ENCODE measurements around the gene HNRNPH2. TPM values are rescaled to one million over a fixed set of nuclear protein-coding genes. Genes with fewer than 3 reads are reported as not detected.
A peak's percentile ranks its signal among the peaks of the same experiment; 100 is the strongest.

The HNRNPH2 gene
- total and polyA plus RNA-seq, 4 experiments from 2014 or later = 40.1 to 105 (median 63.5) TPM

DNA sequence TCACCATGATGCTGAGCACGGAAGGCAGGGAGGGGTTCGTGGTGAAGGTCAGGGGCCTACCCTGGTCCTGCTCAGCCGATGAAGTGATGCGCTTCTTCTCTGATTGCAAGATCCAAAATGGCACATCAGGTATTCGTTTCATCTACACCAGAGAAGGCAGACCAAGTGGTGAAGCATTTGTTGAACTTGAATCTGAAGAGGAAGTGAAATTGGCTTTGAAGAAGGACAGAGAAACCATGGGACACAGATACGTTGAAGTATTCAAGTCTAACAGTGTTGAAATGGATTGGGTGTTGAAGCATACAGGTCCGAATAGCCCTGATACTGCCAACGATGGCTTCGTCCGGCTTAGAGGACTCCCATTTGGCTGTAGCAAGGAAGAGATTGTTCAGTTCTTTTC, 4.0 kb downstream of the HNRNPH2 start:
- Mint-ChIP-seq H3K36me3 (peaks cover 10 to 28% of the 10 kb centered on the region in 2 donors), H3K4me1 (peaks cover 18 to 47% (median 33%) of the 10 kb centered on the region in 4 donors), H3K4me3 (peak overlapping the region in 1 of 8 donors; percentile 20), H3K27me3 (no peaks in the 10 kb centered on the region), H3K27ac (peak overlapping the region in 3 of 7 donors; percentile 24 to 79 (median 35)), H3K9me3 (peaks cover 0 to 4% (median 0%) of the 10 kb centered on the region in 8 donors)
- Histone ChIP-seq H3K27me3 (ENCODE audit: insufficient read depth, low read length) (no peaks in the 10 kb centered on the region), H3K27ac (ENCODE audit: low read depth, low read length) (no peak overlapping the region), H3K4me3 (ENCODE audit: low read length in 2 of 2) (no peak overlapping the region), H3K36me3 (ENCODE audit: insufficient read depth, low read length) (peaks cover 12% of the 10 kb centered on the region), H3K9me3 (ENCODE audit: control insufficient read depth in 1 of 2, low read length in 2 of 2) (no peaks in the 10 kb centered on the region), H3K4me1 (ENCODE audit: insufficient read depth, low read length) (peaks cover 40% of the 10 kb centered on the region)
- DNase-seq = no peak
- ChIA-PET CTCF (ENCODE audit: partially characterized antibody) (interaction anchor here (2.4 kb wide), 1 partner anchor 21 kb away, joined by 7 read pairs; the partner anchor contains the start of gene RPL36A), POLR2A (ENCODE audit: partially characterized antibody) (interaction anchor here (0.6 to 2.6 kb wide), 2 partner anchors 21 to 519 kb away, joined by 3 to 10 read pairs; partner anchors contain the start of gene RPL36A)
- intact Hi-C loops (cut with micrococcal nuclease) = loop anchor here (10.0 kb wide), 1 partner anchor 1243 kb away; the partner anchor contains the start of gene GPRASP1

DNA sequence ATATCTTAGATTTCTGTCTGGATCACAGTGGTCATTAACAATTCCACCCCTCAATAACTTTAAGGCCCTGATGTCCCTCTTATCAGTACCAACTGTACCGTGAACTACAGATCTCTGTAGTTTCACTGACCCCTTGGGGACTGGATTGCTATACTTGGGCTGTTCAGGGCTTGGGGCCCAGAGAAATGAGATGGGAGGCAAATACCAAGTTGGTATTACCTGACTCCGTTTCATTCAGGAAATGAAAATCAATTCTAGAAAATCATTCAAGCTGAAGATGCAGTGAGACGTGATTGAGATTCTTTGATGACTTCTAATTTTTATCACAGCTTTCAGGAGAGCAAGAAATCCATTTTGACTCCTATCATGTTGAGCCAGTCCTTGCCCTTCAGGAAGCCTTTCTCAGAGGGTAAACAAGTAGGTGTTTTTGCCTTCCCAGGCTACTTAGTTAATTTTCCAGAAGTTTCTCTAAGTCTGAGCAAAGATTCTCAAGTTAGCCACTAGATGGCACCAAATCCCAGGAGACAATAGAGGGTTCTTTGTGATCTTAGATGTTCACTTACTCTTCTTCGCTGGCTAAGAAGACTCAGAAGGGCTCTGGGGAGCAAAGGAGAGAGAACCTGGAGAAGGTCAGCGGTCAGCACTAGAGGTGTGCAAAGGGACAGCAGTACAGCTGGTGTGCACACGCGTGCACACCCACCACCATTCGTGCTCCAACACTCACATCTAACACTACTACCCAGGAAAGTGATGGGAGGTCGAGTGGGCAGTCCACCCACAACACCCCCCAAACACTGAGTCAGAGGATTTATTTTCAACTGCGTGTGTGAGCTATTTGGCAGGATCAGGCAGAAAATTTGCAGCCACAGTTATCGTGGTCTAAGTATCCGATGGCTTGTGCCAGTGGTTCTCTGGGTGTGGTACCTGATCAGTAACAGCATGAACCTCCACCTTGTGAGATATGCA, 7.4 kb downstream of the HNRNPH2 start:
- peak overlapping the region; percentile 42 for H3K27ac ChIP-seq (ENCODE audit: low read depth, low read length)
- DNase-seq = peak; percentile 50 to 70 (median 69)
- Mint-ChIP-seq H3K4me3 (peak overlapping the region; percentile 1 to 80 (median 56)), H3K27ac (peak overlapping the region; percentile 78 to 92 (median 82)), H3K27me3 (no peaks in the 10 kb centered on the region), H3K9me3 (peaks cover 0 to 1% (median 0%) of the 10 kb centered on the region in 8 donors), H3K4me1 (peaks cover 20 to 60% (median 37%) of the 10 kb centered on the region in 4 donors), H3K36me3 (peaks cover 10 to 28% of the 10 kb centered on the region in 2 donors)
- H3K27me3 ChIP-seq (ENCODE audit: insufficient read depth, low read length) = no peaks in the 10 kb centered on the region
- peaks cover 12% of the 10 kb centered on the region for H3K36me3 ChIP-seq (ENCODE audit: insufficient read depth, low read length)
- intact Hi-C loops (cut with micrococcal nuclease) = loop anchor here (1.0 to 10.0 kb wide), 6 partner anchors 182 to 1239 kb away; partner anchors contain the start of genes BEX5 and GPRASP1
- no peaks in the 10 kb centered on the region for H3K9me3 ChIP-seq (ENCODE audit: control insufficient read depth in 1 of 2, low read length in 2 of 2)
- no peak overlapping the region for H3K4me3 ChIP-seq (ENCODE audit: low read length in 2 of 2)
- POLR2A ChIA-PET (ENCODE audit: partially characterized antibody) = interaction anchor here (0.7 to 1.4 kb wide), 3 partner anchors 25 to 516 kb away, joined by 3 to 7 read pairs (median 5); partner anchors contain the start of genes RPL36A and ZMAT1
- H3K4me1 ChIP-seq (ENCODE audit: insufficient read depth, low read length) = peaks cover 35% of the 10 kb centered on the region
- CTCF ChIA-PET (ENCODE audit: partially characterized antibody) = interaction anchor here (0.6 to 5.8 kb wide), 11 partner anchors 8 to 740 kb away, joined by 3 to 35 read pairs (median 4); partner anchors contain the start of genes BEX5 and RPL36A

DNA sequence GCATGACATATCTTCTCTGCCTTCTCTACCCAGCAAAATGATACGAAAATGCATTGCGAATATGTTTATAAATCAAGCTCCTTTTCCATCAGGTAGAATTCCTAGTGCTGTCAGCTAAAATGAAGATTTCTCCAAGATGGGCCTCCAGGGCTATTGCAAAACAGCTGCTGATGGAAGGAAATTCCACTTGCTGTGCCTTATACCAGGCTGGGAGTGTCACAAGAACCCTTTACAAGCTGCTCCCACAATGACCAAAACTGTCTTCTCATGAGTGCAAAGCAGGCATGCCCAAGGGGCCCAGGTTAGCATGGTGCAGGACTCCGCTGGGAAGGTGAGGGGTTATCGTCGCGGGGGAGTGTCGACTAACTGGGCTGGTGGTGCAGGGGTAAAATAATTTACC, 8.7 kb downstream of the HNRNPH2 start:
- H3K9me3 ChIP-seq (ENCODE audit: control insufficient read depth in 1 of 2, low read length in 2 of 2) = no peaks in the 10 kb centered on the region
- no peak overlapping the region for H3K4me3 ChIP-seq (ENCODE audit: low read length in 2 of 2)
- POLR2A ChIA-PET (ENCODE audit: partially characterized antibody) = interaction anchor here (1.1 to 3.8 kb wide), 3 partner anchors 19 to 515 kb away, joined by 3 to 29 read pairs (median 15); partner anchors contain the start of genes RPL36A and ZMAT1
- H3K27me3 Mint-ChIP-seq = no peaks in the 10 kb centered on the region
- H3K27ac ChIP-seq (ENCODE audit: low read depth, low read length) = no peak overlapping the region
- H3K36me3 Mint-ChIP-seq = peaks cover 16 to 27% of the 10 kb centered on the region in 2 donors
- peaks cover 0 to 1% (median 0%) of the 10 kb centered on the region in 8 donors for H3K9me3 Mint-ChIP-seq
- intact Hi-C loops (cut with micrococcal nuclease) = loop anchor here (5.0 to 10.0 kb wide), 2 partner anchors 181 to 1238 kb away; partner anchors contain the start of gene GPRASP1
- no peaks in the 10 kb centered on the region for H3K27me3 ChIP-seq (ENCODE audit: insufficient read depth, low read length)
- H3K4me1 Mint-ChIP-seq = peaks cover 17 to 57% (median 34%) of the 10 kb centered on the region in 4 donors
- H3K36me3 ChIP-seq (ENCODE audit: insufficient read depth, low read length) = peaks cover 8% of the 10 kb centered on the region
- peak overlapping the region in 5 of 8 donors; percentile 25 to 91 (median 63) for H3K4me3 Mint-ChIP-seq
- H3K27ac Mint-ChIP-seq = peak overlapping the region in 5 of 7 donors; percentile 49 to 90 (median 61)
- no peak for DNase-seq
- H3K4me1 ChIP-seq (ENCODE audit: insufficient read depth, low read length) = peaks cover 29% of the 10 kb centered on the region
- CTCF ChIA-PET (ENCODE audit: partially characterized antibody) = interaction anchor here (1.4 to 5.8 kb wide), 5 partner anchors 26 to 382 kb away, joined by 3 to 35 read pairs (median 6); partner anchors contain the start of gene RPL36A

DNA sequence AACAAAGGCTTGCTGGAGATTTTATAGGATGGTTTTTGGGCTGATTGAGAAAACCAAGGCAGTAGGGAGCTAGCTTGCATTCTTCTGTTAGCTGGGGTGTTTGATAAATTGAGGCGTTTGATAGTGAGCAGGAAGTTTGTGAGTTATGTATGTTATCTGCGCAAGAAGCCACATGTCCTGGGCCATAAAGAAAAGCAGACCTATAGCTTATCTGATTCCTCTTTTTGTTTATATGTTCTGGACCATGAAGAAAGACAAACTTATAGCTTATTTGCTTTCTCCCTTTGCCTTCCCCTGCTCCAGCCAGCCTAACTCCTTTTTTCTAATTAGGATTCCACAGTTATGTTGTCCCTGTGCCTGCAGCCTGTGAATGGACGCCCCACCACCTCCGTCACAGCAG, 9.2 kb downstream of the HNRNPH2 start:
- H3K9me3 Mint-ChIP-seq = peaks cover 0 to 1% (median 0%) of the 10 kb centered on the region in 8 donors
- no peaks in the 10 kb centered on the region for H3K27me3 ChIP-seq (ENCODE audit: insufficient read depth, low read length)
- peak overlapping the region in 6 of 7 donors; percentile 44 to 99 (median 92) for H3K27ac Mint-ChIP-seq
- H3K4me1 Mint-ChIP-seq = peaks cover 17 to 56% (median 34%) of the 10 kb centered on the region in 4 donors
- DNase-seq = no peak
- no peak overlapping the region for H3K4me3 ChIP-seq (ENCODE audit: low read length in 2 of 2)
- peak overlapping the region; percentile 84 to 93 (median 92) for H3K4me3 Mint-ChIP-seq
- no peaks in the 10 kb centered on the region for H3K9me3 ChIP-seq (ENCODE audit: control insufficient read depth in 1 of 2, low read length in 2 of 2)
- peaks cover 16 to 22% of the 10 kb centered on the region in 2 donors for H3K36me3 Mint-ChIP-seq
- intact Hi-C loops (cut with micrococcal nuclease) = loop anchor here (5.0 to 10.0 kb wide), 2 partner anchors 180 to 1238 kb away; partner anchors contain the start of gene GPRASP1
- no peak overlapping the region for H3K27ac ChIP-seq (ENCODE audit: low read depth, low read length)
- H3K4me1 ChIP-seq (ENCODE audit: insufficient read depth, low read length) = peaks cover 29% of the 10 kb centered on the region
- peaks cover 6% of the 10 kb centered on the region for H3K36me3 ChIP-seq (ENCODE audit: insufficient read depth, low read length)
- CTCF ChIA-PET (ENCODE audit: partially characterized antibody) = interaction anchor here (1.4 to 5.8 kb wide), 6 partner anchors 26 to 382 kb away, joined by 3 to 35 read pairs (median 6); partner anchors contain the start of gene RPL36A
- POLR2A ChIA-PET (ENCODE audit: partially characterized antibody) = interaction anchor here (1.1 to 3.8 kb wide), 3 partner anchors 20 to 514 kb away, joined by 3 to 29 read pairs (median 15); partner anchors contain the start of genes RPL36A and ZMAT1
- no peaks in the 10 kb centered on the region for H3K27me3 Mint-ChIP-seq

DNA sequence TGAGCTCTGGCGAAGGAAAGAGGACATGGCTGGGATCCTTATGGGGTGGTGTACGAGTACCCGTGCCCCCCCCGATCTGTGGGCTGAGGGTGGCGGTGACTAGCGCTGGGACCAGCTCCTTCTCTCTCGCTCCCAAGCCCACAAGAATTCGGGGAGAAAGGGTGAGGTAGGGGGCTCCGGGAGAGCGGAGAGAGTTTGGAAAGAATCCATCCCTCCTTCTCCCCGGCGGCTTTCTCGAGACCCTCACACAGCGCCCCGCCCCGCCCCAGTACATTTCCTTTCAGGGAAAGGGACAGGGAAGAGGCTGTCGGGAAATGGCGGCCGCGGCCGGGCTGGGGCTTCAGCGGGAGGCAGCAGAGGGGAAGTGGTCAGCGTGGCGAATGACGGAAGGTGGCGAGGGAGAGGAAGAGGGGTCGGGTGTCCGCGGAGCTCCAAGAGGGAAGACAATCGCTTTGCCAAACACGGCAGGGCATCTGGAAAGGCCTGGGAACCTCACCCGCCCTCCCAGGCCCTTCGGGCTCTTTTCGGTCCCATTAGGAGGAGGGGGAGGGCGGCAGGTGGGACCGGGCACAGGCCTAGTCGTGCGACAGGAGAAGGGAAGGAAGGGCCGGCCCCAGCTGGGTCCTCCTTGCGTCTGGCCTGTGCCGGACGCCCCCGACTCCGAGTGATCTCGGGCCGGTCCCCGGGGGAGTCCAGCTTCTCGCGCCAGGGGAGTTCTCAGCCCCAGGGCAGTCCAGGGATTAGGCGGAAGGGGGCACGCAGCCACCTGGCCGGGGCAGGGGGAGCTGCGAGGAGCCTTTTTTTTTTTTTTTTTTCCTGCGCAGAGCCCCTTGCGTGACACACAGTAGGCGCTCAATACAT, 10.2 kb downstream of the HNRNPH2 start:
- H3K4me1 Mint-ChIP-seq = peaks cover 15 to 46% (median 28%) of the 10 kb centered on the region in 4 donors
- DNase-seq = peak; percentile 20 to 38 (median 32)
- CTCF ChIA-PET (ENCODE audit: partially characterized antibody) = interaction anchor here (1.1 to 5.8 kb wide), 7 partner anchors 11 to 381 kb away, joined by 3 to 35 read pairs (median 5); partner anchors contain the start of gene RPL36A
- no peaks in the 10 kb centered on the region for H3K9me3 ChIP-seq (ENCODE audit: control insufficient read depth in 1 of 2, low read length in 2 of 2)
- H3K9me3 Mint-ChIP-seq = no peaks in the 10 kb centered on the region
- H3K27ac ChIP-seq (ENCODE audit: low read depth, low read length) = peak overlapping the region; percentile 74
- H3K27me3 ChIP-seq (ENCODE audit: insufficient read depth, low read length) = no peaks in the 10 kb centered on the region
- no peaks in the 10 kb centered on the region for H3K36me3 ChIP-seq (ENCODE audit: insufficient read depth, low read length)
- POLR2A ChIA-PET (ENCODE audit: partially characterized antibody) = interaction anchor here (0.9 to 3.8 kb wide), 7 partner anchors 10 to 513 kb away, joined by 3 to 29 read pairs (median 5); partner anchors contain the start of genes CENPI, GLA, HNRNPH2 and RPL36A
- H3K4me3 Mint-ChIP-seq = peak overlapping the region; percentile 84 to 93 (median 92)
- H3K27ac Mint-ChIP-seq = peak overlapping the region; percentile 84 to 99 (median 94)
- peaks cover 29% of the 10 kb centered on the region for H3K4me1 ChIP-seq (ENCODE audit: insufficient read depth, low read length)
- peaks cover 8 to 12% of the 10 kb centered on the region in 2 donors for H3K36me3 Mint-ChIP-seq
- H3K27me3 Mint-ChIP-seq = no peaks in the 10 kb centered on the region
- peak overlapping the region; percentile 36 to 63 for H3K4me3 ChIP-seq (ENCODE audit: low read length in 2 of 2)
- intact Hi-C loops (cut with micrococcal nuclease) = loop anchor here (5.0 to 10.0 kb wide), 2 partner anchors 179 to 1237 kb away; partner anchors contain the start of gene GPRASP1

All from CD4-positive, alpha-beta memory T cell (primary cell).